GM19043 (cell line): ENCODE data around the gene IRF2.

Source experiments
- ATAC-seq: cut with Tn5 transposase; IDR thresholded peaks from one replicate; pipeline ENCODE4 v1.9.1; 2021; ENCODE audit warnings: low read depth; ENCODE audit not compliant: unreplicated experiment

IRF2 gene

DNA sequence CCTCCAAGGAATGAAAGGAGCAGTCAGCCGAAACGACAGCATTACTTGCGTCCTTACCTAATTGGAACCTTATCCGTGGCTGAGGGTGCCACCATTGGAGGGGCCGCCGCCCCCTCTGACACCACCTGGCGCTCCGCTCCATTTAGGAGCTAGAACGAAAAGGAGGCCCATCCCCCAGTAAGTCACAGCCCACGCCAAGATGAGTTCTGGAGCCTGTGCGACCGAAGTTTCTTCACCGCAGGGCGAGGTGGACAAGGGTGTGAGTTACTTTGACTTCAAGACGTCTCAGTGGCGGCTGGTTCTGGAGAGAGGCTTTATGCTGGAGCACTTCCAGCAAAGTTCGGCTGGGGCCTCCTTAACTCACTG, 729 bp upstream of the IRF2 start:
- peak; percentile 3 for ATAC-seq

DNA sequence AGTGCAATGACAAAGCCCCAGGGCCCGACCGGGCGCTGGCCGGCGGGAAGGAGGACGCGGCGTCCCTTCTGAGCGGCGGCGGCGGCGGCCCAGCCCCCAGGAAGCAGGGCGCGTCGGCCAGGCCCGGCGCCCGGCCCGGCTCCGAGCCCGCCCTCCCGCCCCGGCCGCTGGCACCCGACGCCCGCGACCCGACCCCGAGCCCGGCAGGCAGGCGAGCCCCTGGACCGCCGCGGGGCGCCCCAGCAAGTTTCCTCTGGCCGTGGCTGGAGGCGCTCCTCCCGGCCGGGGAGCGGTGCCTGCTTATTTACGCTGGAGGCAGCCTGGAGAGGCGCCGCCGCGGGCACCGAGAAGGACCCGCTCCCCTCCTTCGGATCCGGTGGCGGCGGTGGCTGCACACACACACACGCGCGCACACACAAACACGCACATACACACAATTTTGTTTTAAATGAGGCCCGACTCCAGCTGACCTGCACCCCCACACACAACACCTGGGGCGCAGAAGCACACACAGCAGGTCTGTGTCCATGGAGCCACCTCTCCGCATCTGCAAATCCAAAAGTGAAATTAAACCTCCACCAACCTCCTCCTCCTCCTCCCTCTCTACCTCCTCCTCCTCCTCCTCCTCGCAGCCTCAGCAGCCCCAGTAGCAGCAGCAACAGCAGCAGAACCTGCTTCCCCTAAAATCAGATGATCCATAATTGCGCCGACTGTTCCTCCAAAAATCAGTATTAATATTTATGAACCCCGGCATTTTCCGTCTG, 669 bp downstream of the IRF2 start:
- no peak for ATAC-seq

DNA sequence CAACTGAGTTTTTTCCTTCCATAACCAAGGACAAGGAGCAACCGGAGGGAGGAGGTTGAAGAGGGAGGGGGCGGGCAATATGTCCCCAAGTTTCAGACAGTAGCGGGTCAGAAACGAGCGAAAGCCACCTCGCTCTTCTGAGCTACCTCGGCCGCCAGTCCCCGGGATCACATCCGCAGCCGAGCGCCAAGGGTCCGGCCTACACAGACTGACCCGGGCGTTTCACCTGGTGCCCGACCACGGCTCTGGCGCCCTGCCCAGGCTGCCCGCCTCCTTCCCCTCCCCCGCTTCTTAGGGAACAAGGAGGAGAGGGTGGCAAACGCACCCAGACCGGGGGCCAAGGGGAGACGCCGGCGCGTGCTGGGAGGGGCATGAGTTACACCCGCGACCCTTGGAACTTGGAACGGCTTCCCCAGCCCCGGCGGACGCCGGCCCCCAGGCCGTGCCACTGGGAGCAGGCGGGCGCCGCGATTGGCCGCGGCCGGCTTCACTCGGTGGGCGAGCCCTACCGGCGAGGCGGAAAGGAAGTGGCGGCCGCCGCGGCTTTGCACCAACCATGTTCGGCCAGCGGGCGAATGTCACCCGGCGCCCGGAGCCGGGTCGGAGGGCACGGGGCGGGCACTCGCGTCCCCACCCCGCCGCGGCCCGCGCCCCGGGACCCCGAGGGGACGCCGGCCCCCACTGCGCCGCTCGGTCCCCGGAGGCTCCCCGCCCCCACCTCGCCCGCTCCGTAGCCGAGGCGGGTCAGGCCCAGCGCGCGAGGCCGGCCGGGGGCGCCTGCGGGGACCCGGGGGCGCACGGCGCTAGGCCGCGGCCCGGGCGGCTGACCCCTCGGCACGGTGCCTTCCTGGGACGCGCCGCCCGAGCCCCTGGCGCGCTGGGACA, 1.5 kb downstream of the IRF2 start:
- peak; percentile 14 for ATAC-seq

DNA sequence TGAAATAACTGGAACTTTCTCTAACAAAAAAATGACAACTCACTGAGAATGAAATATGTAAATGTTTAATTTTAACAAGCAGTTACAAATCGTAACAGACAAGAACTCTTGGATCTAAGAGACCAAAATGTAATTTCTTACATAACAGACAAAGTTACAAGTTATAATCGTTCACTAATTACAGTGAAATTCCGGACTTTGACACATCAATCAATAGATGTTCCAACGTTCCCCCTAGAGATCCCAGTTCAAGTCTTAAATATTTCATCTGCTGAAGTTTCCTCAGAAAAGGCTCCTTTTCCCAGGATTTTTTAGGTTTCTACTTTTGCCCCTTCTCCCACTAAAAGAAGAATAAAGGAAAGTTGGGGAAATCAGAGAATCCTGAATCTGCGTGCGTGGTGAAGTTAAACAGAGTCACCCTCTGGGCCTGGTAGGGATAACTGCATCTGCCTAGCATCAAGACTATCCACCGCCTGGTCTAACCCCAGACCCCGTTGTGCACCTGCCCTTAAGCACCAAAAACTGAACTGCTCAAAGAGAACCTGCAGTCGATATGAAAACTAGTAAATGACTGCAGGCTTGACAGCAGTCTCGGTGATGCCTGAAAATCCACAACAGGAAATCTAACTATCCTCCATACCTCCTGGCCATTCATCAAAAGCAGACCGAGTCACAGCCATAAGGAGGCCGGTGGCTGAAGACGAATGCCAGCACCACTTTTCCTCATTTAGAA, 2.3 kb downstream of the IRF2 start:
- no peak for ATAC-seq

DNA sequence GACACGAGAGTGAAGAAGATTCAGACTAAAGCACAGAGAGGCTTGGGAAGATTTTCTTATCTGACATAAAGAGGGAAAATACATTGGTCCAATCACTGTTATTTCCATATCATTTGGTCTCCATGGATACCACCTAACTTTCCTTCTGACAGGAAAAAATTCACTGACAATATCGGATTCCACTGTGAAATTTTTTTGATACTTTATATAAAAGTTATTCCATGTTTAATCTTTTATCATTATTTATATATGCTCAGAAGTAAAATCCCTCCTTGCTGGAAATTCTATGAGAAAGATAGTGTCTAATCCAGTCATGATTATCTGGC, 3.6 kb downstream of the IRF2 start:
- no peak for ATAC-seq

DNA sequence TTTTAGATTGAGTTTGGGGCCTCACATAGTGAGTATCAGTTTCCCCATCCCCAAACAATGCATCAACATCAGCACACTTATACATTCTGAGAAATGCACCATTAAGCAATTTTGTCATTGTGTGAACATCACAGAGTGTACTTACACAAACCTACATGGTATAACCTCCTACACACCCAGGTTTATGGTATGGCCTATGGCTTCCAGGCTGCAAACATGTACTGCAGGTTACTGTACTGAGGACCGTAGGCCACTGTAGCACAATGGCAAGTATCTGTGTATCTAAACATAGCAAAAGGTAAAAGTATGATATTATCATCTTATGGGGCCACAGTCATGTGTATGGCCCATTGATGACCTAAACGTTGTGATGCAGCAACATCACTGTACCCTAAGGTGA, 7.7 kb downstream of the IRF2 start:
- no peak for ATAC-seq

DNA sequence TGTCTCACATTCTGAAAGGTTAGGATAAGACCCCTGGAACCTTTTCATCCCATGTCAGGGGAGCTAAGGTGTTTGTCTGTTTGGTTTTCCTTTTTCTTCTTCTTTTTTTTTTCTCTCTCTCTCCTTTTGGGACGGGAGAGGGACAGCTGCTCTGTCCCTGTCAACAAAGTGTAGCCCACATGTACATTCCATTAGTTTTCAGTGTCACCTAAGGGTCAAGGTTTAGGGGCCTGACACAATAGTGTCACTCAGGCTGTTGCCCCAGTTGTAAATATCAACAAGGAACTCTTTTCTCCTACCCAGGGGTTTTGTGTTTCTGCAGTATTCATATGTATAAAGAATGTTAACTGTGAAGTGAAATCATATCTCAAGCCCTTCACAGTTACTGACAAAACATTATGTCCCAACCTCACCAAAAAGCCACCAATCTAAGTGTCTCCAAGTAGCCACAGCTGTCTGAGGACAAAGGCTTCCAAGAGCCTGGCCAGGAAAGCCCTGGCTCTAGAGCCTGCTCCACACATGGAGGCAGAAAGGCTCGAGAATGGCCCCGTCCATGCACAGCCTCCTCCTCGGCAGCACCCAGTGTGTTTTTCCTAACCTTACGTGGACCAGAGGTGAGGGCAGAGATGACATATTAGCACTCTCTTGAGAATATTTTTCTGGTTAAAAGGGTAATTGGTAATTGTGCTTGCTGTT, 9.4 kb downstream of the IRF2 start:
- ATAC-seq = no peak

DNA sequence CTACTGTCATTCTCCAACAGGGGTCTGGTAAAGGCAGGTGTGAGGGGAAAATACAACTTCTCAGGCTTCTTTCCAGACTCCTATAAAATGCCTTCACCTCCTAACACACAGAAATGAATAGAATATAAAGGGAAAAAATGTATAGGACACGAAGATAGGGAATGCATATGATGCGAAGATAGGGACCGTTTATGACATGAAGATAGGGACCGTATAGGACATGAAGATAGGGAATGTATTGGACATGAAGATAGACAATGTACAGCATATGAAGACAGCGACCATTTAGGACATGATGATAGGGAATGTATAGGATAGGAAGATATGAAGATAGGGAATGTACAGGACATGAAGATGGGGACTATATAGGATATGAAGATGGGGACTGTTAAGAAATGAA, 10.5 kb downstream of the IRF2 start:
- no peak for ATAC-seq

DNA sequence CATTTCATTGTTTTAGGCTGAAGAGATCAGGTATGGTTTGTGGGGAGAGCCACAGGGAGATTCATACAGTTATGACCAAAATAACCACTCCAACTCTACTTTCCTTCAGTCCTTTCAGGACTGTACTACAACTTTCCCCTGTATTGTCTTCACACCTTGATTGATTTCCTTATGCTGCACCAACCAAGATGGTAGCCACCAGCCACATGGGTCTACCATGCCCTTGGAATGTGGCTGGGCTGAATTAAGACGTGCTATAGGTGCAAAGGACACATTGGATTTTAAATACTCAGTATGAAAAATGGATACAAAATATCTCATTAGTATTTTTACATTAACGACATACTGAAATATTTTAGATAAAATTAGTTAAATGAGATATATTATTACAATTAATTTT, 11.2 kb downstream of the IRF2 start:
- ATAC-seq = no peak

DNA sequence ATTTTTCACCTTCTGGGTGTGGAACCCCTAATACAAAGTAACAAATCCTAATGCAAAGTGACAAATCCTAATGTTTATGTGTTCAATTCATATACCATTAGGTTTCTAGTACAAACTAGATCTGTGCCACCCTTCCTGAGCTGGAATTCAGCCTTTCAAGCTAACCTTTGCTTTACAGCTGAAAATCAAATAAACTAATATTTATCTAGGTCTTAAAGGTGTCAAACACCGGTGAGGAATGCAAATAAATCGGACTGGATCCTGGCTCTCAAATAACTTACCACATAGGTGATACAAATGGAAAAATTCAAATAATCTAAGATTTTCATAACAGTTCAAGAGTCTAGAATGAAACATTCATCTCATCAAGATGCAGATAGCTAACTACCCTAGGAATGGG, 11.6 kb downstream of the IRF2 start:
- no peak for ATAC-seq

DNA sequence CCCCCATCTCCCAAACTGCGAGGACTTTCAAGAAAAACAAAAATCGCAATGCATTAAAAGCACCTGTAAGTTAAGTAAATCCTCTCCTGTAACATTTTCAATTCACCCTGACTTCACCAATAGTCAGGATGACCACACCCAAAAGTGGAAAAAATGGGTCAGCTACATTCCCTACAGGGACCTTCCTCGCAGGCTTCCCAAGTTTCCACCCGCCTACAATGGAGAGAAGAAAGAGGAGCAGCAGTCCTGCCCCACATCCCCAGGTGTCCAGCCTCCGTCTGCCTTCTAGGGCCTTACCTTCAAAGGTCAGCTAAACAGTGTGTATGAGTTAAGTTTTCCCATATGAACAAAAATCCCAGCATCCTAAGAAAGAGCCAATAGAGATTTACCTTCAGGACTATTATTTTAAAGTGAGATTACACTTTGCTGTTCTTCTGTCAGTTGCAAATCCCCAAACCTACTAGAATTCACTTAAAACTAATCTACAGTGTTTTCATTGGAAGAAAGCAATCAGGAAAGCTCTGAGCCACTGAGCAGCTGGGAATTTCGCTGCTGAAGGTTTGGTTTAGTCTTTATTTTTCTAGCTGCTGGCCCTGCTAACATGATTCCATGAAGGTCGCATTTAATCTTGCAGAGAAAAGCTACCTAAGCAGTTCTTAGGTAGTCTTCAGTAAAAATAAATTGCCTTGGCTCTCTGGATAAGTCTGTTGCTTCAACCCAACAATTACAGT, 12.5 kb downstream of the IRF2 start:
- ATAC-seq = no peak

DNA sequence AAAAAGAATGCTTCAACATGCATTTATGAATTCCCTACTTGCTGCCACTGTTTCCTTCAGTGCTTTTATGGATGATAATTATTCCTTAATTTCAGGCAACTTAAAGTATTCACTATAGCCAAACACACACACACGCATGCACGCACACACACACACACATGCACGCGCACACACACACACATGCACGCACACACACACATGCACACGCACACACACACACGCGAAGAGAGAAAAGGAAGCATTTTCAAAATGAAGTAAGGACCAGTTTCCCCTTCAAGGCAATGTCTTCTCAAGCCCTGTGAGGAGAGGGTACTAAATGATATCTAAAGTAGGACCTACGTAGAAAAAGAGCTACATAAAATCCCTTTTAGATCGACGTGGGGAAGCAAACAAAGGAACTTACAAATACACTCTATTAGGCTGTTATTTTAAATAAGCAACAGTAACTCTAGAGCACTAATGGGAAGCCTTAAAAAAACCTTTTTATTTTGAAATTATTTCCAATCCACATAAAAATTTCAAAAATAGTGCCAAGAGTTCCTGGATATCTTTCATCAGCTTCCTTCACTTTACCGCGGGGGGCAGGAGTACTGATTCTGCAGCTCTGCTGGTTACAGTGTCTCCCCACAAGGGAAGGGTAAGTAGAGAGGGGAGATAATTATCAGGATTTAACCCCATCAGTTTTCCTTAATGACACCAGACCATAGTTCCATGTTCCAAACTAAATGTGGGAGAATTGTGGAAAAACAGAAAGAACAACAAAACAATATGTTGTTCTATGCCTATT, 13.7 kb downstream of the IRF2 start:
- ATAC-seq = no peak

DNA sequence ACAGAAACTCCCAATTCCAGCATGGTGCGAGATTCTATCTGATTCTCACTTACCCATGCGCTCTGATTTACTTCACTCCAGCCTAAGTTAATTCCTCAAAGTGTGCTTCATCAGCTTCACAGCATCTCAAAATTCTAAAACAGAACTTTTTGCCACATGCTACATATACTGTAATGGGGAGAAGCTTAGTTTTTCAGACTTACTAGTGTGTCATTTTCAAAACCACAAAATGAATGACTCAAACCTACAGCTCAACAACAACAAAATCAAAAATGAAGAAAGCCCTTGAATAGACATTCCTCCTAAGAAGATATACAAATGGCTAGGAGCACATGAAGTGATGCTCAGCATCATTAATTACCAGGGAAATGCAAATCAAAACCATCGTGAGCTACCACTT, 14.9 kb downstream of the IRF2 start:
- ATAC-seq = no peak

DNA sequence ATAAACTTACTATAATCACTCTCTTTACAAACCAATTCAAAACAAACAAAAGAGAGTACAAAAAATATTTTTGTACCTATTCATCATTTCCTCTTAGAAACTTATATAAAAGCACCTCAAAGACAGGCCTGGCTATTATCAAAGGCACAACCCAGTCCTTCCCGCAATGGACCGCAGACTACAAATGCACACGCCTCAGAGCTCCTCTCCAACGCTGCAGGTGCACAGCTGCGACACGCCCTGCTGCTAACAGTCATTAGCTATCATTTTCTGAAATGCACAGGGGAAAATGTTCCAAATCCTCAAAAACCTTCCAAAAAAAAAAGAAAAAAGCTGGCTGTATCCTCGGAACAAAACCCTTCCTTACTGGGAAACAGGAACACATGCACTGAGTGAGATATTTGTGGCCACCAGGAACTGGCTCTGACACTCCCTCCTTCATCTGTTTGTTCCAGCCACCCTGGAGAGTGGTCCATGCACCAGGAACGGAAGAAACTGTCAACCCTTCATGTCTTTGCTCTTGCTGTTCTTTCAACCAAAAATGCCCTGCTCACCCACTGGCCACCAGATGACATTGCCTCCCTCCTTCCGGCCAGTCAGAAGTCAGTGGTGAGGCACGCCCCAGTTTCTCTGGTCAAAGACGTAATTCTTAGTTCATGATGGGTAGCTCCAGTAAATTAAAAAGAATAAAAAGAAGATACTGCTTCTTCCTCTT, 16.7 kb downstream of the IRF2 start:
- ATAC-seq = no peak

DNA sequence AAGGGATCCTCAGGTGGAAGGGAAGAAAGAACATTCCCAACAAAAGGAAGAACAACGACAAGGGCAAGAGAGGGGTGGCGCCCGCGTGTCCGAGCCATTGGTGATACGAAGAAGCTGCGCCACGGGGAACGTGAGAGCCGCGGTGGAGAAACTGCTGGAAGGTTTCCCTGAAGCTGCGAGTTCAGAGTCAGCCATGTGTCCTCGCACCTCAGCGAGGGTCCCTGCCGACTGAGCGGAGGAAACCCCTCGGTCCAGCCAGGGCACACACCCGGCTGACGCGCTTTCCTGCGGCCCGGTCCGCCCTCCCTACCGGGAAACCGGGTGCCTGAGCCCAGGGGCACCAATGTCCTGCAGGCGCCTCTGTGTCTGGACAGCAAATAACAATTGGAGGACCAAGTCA, 18.0 kb downstream of the IRF2 start:
- ATAC-seq = no peak

DNA sequence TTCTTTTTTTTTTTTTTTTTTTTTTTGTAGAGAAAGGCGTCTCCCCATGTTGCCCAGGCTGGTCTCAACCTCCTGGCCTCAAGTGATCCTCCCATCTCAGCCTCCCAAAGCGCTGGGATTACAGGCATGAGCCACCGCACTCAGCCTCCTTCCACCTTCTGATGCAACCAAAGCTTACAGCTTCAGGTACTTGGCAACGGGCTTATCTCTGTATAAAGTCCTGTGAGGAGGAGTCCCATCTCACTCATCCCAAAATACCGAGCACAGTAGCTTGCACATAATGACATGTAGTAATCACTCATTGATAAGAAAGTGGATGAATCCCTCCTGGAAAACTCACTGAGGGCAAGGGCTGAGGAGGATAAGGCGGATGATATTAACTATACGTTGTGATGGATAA, 19.1 kb downstream of the IRF2 start:
- ATAC-seq = no peak

DNA sequence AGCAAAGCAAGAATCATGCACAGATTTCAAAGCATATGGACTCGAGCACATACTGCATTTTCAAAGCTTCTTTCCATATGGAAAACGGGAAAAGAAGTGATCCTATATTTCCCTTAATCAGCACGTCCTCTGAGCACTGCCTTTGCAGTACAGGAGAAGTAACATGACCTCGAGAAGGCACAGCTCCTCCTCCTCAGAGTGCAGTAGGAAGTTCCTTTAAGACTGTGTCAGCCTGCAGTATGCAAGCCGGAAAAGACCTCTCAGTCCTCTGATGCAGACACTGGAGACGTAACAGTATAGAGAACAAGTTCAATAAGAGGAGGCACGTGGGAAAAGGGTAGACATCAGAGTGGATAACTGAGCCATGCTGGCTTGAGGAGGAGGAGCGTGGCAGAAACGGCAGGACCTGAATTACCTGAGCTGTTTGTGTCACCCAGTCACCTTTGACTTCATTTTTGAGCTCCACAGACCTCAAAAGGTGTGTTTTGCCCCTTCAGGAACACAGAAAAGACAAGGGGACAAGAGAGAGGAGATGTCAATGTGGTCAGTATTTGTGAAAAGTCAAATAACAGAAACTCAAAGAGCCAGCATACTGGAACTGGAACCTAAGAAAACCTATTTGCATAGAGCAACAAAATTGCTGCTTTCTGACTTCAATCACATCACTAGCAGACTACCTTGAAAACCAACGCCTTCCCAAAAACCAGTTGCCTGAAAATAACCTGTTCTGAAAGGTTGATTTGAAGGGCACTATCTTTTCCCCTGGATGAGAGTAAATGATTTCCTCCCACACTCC, 20.8 kb downstream of the IRF2 start:
- ATAC-seq = peak; percentile 68

DNA sequence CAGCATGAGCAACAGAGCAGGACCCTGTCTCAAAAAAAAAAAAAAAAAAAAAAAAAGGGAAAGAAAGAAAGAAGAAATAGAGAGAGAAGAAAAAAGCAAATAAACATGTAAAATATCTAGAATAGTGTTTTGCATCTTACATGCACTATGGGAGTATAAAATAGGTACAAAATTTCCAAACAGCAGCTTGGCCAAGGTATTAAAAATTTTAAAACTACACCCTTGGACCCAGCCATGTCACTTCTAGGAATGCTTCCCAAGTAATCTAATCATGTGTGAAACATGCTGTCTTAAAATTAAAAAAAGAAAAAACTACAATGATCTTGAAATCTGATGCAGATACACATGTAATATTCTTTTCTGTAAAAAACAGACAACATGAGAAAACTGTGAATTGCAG, 21.6 kb downstream of the IRF2 start:
- ATAC-seq = no peak
